CD14-positive monocyte (primary cell): ENCODE data around the gene SPAG9. TPM values are rescaled to one million over a fixed set of nuclear protein-coding genes. Genes with fewer than 3 reads are reported as not detected.

Source experiments
- DNase-seq, 3 donors: peaks; one replicate each; pipeline ENCODE4 v3.0.0-alpha.2; 2011 to 2022
- H2AFZ ChIP-seq: 2 replicates; pipeline ENCODE4 v1.6.0; 2012; ENCODE audit warnings: mild to moderate bottlenecking, low read depth, low read length, inconsistent platforms; ENCODE audit not compliant: insufficient read depth, poor library complexity, severe bottlenecking
- H3K27ac ChIP-seq, 2 donors: 1 replicate in 1 of 2; 2 replicates in 1 of 2; pipeline ENCODE4 v1.5.1; 2012 to 2013; ENCODE audit warnings: low read length in 2 of 2, control low read depth in 1 of 2, inconsistent platforms in 1 of 2, low read depth in 1 of 2, mild to moderate bottlenecking in 1 of 2
- H3K27me3 ChIP-seq, 2 donors: one replicate each; pipeline versions ENCODE4 v1.6.0 to v1.6.1; 2011 to 2013; ENCODE audit warnings: low read length in 2 of 2; ENCODE audit not compliant: control insufficient read depth in 2 of 2, insufficient read depth in 2 of 2
- H3K36me3 ChIP-seq, 2 donors: replicated peaks in 1 of 2; 1 replicate in 1 of 2; 2 replicates in 1 of 2; pipeline versions ENCODE4 v1.5.1 to v1.6.1; 2012 to 2013; ENCODE audit warnings: low read length in 2 of 2, control low read depth in 1 of 2, inconsistent platforms in 1 of 2, mild to moderate bottlenecking in 1 of 2; ENCODE audit not compliant: insufficient read depth in 2 of 2, control insufficient read depth in 1 of 2
- H3K4me1 ChIP-seq, 2 donors: 1 replicate in 1 of 2; 2 replicates in 1 of 2; pipeline versions ENCODE4 v1.5.1 to v1.6.1; 2012 to 2013; ENCODE audit warnings: low read length in 2 of 2, control low read depth in 1 of 2, inconsistent platforms in 1 of 2, mild to moderate bottlenecking in 1 of 2, moderate library complexity in 1 of 2; ENCODE audit not compliant: insufficient read depth in 2 of 2, control insufficient read depth in 1 of 2
- H3K4me2 ChIP-seq: replicated peaks from 2 replicates; pipeline ENCODE3; 2012; ENCODE audit warnings: low read length, moderate library complexity, mild to moderate bottlenecking; ENCODE audit not compliant: poor library complexity, severe bottlenecking; ENCODE audit errors: extremely low read depth
- H3K4me3 ChIP-seq, 3 experiments: fragments of 200-600 bp in 1 of 3; sonication (generic) in 1 of 3; replicated peaks in 1 of 3; 1 replicate in 2 of 3; 2 replicates in 1 of 3; pipeline ENCODE4 v1.5.1; 2011 to 2013; ENCODE audit warnings: low read length in 3 of 3, mild to moderate bottlenecking in 3 of 3, control low read depth in 2 of 3, low read depth in 2 of 3, inconsistent platforms in 1 of 3, moderate library complexity in 1 of 3
- H3K79me2 ChIP-seq: 2 replicates; pipeline ENCODE4 v1.6.0; 2012; ENCODE audit warnings: mild to moderate bottlenecking, control low read depth, inconsistent platforms, low read length, moderate library complexity; ENCODE audit not compliant: insufficient read depth
- H3K9ac ChIP-seq: 2 replicates; pipeline ENCODE4 v1.6.0; 2017; ENCODE audit warnings: low read length, mild to moderate bottlenecking; ENCODE audit not compliant: insufficient read depth, poor library complexity, severe bottlenecking
- H3K9me3 ChIP-seq, 2 donors: replicated peaks in 1 of 2; 1 replicate in 1 of 2; 2 replicates in 1 of 2; pipeline versions ENCODE4 v1.5.1 to v1.6.1; 2012 to 2013; ENCODE audit warnings: low read length in 2 of 2, control low read depth in 1 of 2; ENCODE audit not compliant: control insufficient read depth in 1 of 2, insufficient read depth in 1 of 2
- H4K20me1 ChIP-seq: 2 replicates; pipeline ENCODE4 v1.6.0; 2012; ENCODE audit warnings: mild to moderate bottlenecking, low read length, control low read depth, moderate library complexity; ENCODE audit not compliant: insufficient read depth
- H3K27ac Mint-ChIP-seq, 7 donors: one replicate each; pipeline ENCODE4 v1.8.0; 2020; ENCODE audit warnings: mild to moderate bottlenecking in 7 of 7, mixed read lengths in 7 of 7, moderate library complexity in 6 of 7, inconsistent platforms in 2 of 7
- H3K27me3 Mint-ChIP-seq, 3 donors: one replicate each; pipeline ENCODE4 v1.8.0; 2021 to 2022; ENCODE audit warnings: low read depth in 3 of 3, mild to moderate bottlenecking in 3 of 3, mixed read lengths in 3 of 3, moderate library complexity in 3 of 3, inconsistent platforms in 1 of 3
- H3K36me3 Mint-ChIP-seq, 2 donors: one replicate each; pipeline ENCODE4 v1.8.0; 2020; ENCODE audit warnings: mixed read lengths in 2 of 2, inconsistent platforms in 1 of 2, mild to moderate bottlenecking in 1 of 2
- H3K4me1 Mint-ChIP-seq: one replicate; pipeline ENCODE4 v1.8.0; 2020; ENCODE audit warnings: mild to moderate bottlenecking, mixed read lengths
- H3K4me3 Mint-ChIP-seq, 2 donors: one replicate each; pipeline ENCODE4 v1.8.0; 2020; ENCODE audit warnings: mild to moderate bottlenecking in 2 of 2, mixed read lengths in 2 of 2, moderate library complexity in 1 of 2
- H3K9me3 Mint-ChIP-seq, 7 donors: one replicate each; pipeline ENCODE4 v1.8.0; 2020 to 2022; ENCODE audit warnings: mixed read lengths in 7 of 7, mild to moderate bottlenecking in 6 of 7, moderate library complexity in 6 of 7, inconsistent platforms in 2 of 7
- CTCF ChIP-seq: fragments of 200-600 bp; IDR thresholded peaks from one replicate; pipeline ENCODE4 v1.8.0; 2022; ENCODE audit warnings: antibody characterized with exemption, mild to moderate bottlenecking
- WGBS: methylation state at CpG from one replicate; pipeline ENCODE4 v1.1.5; 2013; ENCODE audit warnings: missing lambda C conversion rate; ENCODE audit not compliant: insufficient coverage; 5-methylcytosine and 5-hydroxymethylcytosine counted together
- intact Hi-C, 2 donors: fragments of 100-400 bp; cut with micrococcal nuclease; formaldehyde crosslinking; loops; one replicate each; pipeline versions ENCODE4 v1.15.0 to v1.15.1; 2023
- polyA plus RNA-seq, 3 donors: library from polyadenylated mRNA; depleted of rRNA in 1 of 3; unstranded in 2 of 3; stranded (reverse) in 1 of 3; fragments of 300-500 nt in 2 of 3; fragments of >200 nt in 1 of 3; fragmentation: Illumina TruSeq in 2 of 3; gene quantifications; 1 replicate in 2 of 3; 2 replicates in 1 of 3; pipeline ENCODE4 v1.2.3, GENCODE V29; 2012 to 2021

SPAG9 gene
- polyA plus RNA-seq, 3 donors = 4.9 to 33.1 (median 8.5) TPM

GRCh38 chr17:50945779-50946222 lies 174.9 kb downstream of the SPAG9 start:
- Histone ChIP-seq H2AFZ (no peak overlapping the region), H4K20me1 (no peaks in the 10 kb centered on the region), H3K4me1 (peaks cover 45 to 56% of the 10 kb centered on the region in 2 donors), H3K36me3 (no peaks in the 10 kb centered on the region), H3K4me2 (no peak overlapping the region), H3K79me2 (no peaks in the 10 kb centered on the region), H3K9me3 (no peaks in the 10 kb centered on the region), H3K27ac (no peak overlapping the region), H3K9ac (no peak overlapping the region), H3K4me3 (no peak overlapping the region), H3K27me3 (no peaks in the 10 kb centered on the region)
- Mint-ChIP-seq H3K36me3 (no peaks in the 10 kb centered on the region), H3K9me3 (no peaks in the 10 kb centered on the region), H3K4me1 (peaks cover 40% of the 10 kb centered on the region), H3K27ac (peak overlapping the region in 1 of 7 donors; percentile 2), H3K27me3 (peaks cover 2 to 7% (median 3%) of the 10 kb centered on the region in 3 donors), H3K4me3 (no peak overlapping the region)
- intact Hi-C loops = no loop called here
- 96% methylated on average over 2 of the region's 3 CpGs for WGBS
- no peak for TF ChIP-seq CTCF
- no peak for DNase-seq

GRCh38 chr17:50944902-50945720 lies 175.6 kb downstream of the SPAG9 start:
- no peaks in the 10 kb centered on the region for H3K9me3 Mint-ChIP-seq
- H3K4me3 Mint-ChIP-seq = peak overlapping the region in 1 of 2 donors; percentile 39
- Histone ChIP-seq H4K20me1 (no peaks in the 10 kb centered on the region), H3K4me3 (peak overlapping the region in 2 of 3 experiments; percentile 36 to 68), H3K27me3 (no peaks in the 10 kb centered on the region), H3K27ac (no peak overlapping the region), H3K4me1 (peaks cover 38 to 49% of the 10 kb centered on the region in 2 donors), H2AFZ (peak overlapping the region; percentile 92), H3K79me2 (no peaks in the 10 kb centered on the region), H3K9ac (peak overlapping the region; percentile 58), H3K9me3 (no peaks in the 10 kb centered on the region), H3K4me2 (peak overlapping the region; percentile 79), H3K36me3 (no peaks in the 10 kb centered on the region)
- H3K36me3 Mint-ChIP-seq = no peaks in the 10 kb centered on the region
- WGBS = 39% methylated on average over 12 of the region's 18 CpGs
- DNase-seq = no peak
- peaks cover 33% of the 10 kb centered on the region for H3K4me1 Mint-ChIP-seq
- intact Hi-C loops = no loop called here
- H3K27ac Mint-ChIP-seq = no peak overlapping the region
- no peak for TF ChIP-seq CTCF
- H3K27me3 Mint-ChIP-seq = peaks cover 2 to 7% (median 3%) of the 10 kb centered on the region in 3 donors
